PFSK-1 (cell line): Measurements from ENCODE around the gene GPR18.

Experiments used
- POLR2AphosphoS5 ChIP-seq: IDR thresholded peaks from 2 replicates; pipeline ENCODE4 v1.6.1; 2012; ENCODE audit warnings: low read depth, mild to moderate bottlenecking, control low read depth, low read length, moderate library complexity
- TAF1 ChIP-seq: IDR thresholded peaks from 2 replicates; pipeline ENCODE4 v1.6.1; 2012; ENCODE audit warnings: low read length, control low read depth, borderline replicate concordance; ENCODE audit not compliant: insufficient read depth
- TF ChIP-seq, protein P1 (sequence below), 2 experiments: IDR thresholded peaks; 2 replicates each; pipeline versions ENCODE4 v1.6.1 to v1.8.0; 2011 to 2012; ENCODE audit warnings: low read depth in 2 of 2, low read length in 2 of 2, control low read depth in 1 of 2, inconsistent platforms in 1 of 2, mild to moderate bottlenecking in 1 of 2, moderate library complexity in 1 of 2; ENCODE audit not compliant: insufficient read depth in 1 of 2

DNA sequence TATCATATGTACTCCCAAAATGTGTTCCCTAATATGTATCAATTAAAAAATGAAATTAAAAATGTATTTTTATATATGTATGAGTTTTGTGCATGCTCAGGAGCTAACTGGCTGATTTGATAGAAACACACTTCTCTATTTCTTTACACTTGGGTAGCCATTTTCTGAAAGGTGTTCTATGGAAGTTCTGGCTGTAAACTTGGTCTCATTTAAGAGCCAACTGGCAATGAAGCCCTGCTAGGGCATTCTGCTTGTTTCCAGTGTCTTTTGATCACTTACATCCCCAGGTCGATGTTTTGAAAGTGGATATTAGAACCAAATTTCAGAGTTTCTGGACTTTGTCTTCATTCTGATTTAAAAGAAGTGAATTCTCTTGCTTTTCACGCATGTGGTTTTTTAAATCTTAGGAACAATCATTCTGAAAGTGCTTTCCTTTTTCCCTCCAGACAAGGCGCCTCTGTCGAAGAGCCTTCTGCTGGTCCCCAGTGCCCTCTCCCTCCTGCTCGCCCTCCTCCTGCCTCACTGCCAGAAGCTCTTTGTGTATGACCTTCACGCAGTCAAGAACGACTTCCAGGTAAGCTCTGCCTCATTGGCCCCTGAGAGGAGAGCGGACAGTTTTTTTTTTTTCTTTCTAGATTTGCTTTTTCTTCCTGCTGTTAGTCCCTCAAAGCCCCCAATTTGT is 20.1 kb downstream of the GPR18 start:
- no peak for TF ChIP-seq POLR2AphosphoS5
- no peak for TF ChIP-seq TAF1
- TF ChIP-seq, protein P1, sequence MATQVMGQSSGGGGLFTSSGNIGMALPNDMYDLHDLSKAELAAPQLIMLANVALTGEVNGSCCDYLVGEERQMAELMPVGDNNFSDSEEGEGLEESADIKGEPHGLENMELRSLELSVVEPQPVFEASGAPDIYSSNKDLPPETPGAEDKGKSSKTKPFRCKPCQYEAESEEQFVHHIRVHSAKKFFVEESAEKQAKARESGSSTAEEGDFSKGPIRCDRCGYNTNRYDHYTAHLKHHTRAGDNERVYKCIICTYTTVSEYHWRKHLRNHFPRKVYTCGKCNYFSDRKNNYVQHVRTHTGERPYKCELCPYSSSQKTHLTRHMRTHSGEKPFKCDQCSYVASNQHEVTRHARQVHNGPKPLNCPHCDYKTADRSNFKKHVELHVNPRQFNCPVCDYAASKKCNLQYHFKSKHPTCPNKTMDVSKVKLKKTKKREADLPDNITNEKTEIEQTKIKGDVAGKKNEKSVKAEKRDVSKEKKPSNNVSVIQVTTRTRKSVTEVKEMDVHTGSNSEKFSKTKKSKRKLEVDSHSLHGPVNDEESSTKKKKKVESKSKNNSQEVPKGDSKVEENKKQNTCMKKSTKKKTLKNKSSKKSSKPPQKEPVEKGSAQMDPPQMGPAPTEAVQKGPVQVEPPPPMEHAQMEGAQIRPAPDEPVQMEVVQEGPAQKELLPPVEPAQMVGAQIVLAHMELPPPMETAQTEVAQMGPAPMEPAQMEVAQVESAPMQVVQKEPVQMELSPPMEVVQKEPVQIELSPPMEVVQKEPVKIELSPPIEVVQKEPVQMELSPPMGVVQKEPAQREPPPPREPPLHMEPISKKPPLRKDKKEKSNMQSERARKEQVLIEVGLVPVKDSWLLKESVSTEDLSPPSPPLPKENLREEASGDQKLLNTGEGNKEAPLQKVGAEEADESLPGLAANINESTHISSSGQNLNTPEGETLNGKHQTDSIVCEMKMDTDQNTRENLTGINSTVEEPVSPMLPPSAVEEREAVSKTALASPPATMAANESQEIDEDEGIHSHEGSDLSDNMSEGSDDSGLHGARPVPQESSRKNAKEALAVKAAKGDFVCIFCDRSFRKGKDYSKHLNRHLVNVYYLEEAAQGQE (IDR thresholded peaks at IDR 0.05; ENCODE audit: insufficient read depth in 1 of 2, low read depth in 2 of 2, low read length in 2 of 2), result no peak
